Measurements from ENCODE around the gene CRACR2B.

Gene CRACR2B

DNA sequence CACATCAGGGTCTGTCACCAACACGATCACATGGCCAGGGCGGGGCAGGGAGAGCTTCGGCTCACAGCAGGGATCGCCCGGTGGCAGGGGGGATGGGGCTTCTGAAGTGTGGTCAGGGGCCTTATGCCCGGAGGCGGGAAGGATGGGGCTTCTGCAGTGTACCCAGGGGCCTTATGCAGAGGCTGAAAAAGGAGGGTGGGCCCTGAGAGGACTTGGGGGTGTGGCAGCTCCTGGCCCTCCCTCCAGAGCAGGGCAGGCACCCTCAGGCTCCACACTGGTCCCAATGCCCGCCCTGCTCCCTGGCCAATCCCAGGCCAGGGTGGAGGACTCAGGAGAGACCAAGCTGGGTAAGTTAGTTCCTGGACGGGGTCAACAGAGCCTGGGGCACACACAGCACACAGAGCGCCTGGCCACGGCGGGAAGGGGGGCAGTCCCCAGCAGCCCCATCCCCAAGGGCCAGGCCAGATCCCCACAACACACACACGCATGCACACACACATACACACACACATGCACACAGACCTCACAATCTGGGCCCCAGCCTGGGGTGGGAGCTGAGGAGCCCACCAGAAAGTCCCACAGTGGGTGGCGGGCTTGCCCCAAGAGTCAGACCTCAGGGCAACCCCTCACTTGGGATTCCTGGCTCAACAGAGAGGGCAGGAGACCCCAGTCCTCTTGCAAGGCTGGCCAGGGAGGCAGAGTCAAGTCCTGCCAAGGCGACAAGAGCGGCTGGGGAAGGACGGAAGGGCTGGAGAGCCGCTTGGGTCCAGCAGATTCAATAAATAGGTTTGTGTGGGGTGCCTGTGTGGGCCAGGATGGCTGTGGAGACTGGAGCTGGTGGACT lies 36.8 kb upstream of the CRACR2B start:
- H3K4me1 Mint-ChIP-seq, result peaks cover 6% of the 10 kb centered on the region
- no peak for DNase-seq (ENCODE audit: low spot score in 2 of 2)
- H3K36me3 Mint-ChIP-seq (ENCODE audit: insufficient read depth), result peaks cover 14% of the 10 kb centered on the region
- no peaks in the 10 kb centered on the region for H3K9me3 Mint-ChIP-seq
- no peak for ATAC-seq (replicated peaks; ENCODE audit: extremely low read depth, poor library complexity, severe bottlenecking)
- peak overlapping the region; percentile 23 for H3K4me3 Mint-ChIP-seq
- no peak overlapping the region for H3K27ac Mint-ChIP-seq (ENCODE audit: low read depth)
- no peaks in the 10 kb centered on the region for H3K27me3 Mint-ChIP-seq

DNA sequence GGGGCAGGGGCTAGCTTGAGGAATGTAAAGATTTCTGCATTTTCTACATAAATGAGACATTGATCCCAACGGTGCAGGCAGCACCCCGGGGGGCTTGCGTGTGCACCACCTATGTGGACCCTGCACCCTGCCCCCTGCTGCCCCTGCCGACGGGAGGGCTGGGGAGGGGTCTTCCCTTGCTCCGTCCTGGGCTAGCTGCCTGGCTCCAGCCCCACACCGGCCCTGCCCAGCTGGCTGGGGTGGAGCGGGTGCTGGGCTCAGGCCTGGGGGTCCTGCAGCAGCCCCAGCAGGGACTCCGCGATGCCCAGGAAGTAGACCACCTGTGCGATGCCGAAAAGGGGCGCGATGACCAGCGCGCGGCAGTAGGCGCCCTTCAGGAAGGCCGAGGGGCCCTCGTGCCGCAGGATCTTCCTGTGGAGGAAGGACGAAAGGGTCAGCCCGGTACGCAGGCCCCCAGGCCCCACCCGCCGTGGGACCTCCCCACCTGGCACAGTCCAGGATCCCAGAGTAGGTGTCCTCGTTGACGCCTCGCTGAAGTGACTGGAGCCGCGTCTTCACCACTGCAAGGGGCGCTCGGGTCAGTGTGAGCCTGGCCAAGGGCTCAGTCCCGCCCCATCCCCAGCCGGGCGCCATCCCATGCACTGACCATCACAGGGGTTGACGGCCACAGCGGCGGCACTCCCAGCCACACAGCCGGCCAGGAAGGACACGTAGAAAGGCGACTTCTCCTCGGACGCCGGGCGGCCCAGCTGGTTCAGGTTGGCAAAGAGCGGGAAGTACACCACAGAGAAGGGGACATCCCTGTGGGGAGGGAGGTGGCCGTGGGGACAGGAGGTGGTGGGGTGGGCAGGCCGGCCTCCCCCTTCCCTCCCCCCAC lies 35.8 kb upstream of the CRACR2B start:
- DNase-seq (ENCODE audit: low spot score in 2 of 2) (no peak), ATAC-seq (replicated peaks; ENCODE audit: extremely low read depth, poor library complexity, severe bottlenecking) (no peak)
- peaks cover 9% of the 10 kb centered on the region for H3K4me1 Mint-ChIP-seq
- H3K36me3 Mint-ChIP-seq (ENCODE audit: insufficient read depth), result peaks cover 17% of the 10 kb centered on the region
- no peaks in the 10 kb centered on the region for H3K27me3 Mint-ChIP-seq
- no peak overlapping the region for H3K27ac Mint-ChIP-seq (ENCODE audit: low read depth)
- H3K4me3 Mint-ChIP-seq, result no peak overlapping the region
- no peaks in the 10 kb centered on the region for H3K9me3 Mint-ChIP-seq

DNA sequence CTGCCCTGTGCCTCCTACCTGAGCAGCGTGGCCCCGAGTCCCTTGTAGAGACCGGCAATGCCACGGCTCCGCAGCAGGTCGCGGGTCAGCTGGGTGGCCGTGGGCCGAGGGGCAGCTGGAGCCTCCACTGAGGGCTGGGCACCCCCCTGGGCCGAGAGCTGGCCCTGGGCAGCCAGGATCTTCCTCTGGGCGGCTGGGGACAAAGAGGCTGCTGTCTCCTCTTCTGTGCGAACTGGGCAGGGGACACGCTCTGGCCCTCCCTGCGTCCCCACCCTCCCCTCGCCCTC lies 35.2 kb upstream of the CRACR2B start:
- DNase-seq (ENCODE audit: low spot score in 2 of 2) (no peak), ATAC-seq (replicated peaks; ENCODE audit: extremely low read depth, poor library complexity, severe bottlenecking) (no peak)
- H3K9me3 Mint-ChIP-seq, result no peaks in the 10 kb centered on the region
- H3K27ac Mint-ChIP-seq (ENCODE audit: low read depth), result no peak overlapping the region
- H3K4me3 Mint-ChIP-seq, result no peak overlapping the region
- H3K27me3 Mint-ChIP-seq, result no peaks in the 10 kb centered on the region
- H3K4me1 Mint-ChIP-seq, result peaks cover 15% of the 10 kb centered on the region
- peaks cover 19% of the 10 kb centered on the region for H3K36me3 Mint-ChIP-seq (ENCODE audit: insufficient read depth)

DNA sequence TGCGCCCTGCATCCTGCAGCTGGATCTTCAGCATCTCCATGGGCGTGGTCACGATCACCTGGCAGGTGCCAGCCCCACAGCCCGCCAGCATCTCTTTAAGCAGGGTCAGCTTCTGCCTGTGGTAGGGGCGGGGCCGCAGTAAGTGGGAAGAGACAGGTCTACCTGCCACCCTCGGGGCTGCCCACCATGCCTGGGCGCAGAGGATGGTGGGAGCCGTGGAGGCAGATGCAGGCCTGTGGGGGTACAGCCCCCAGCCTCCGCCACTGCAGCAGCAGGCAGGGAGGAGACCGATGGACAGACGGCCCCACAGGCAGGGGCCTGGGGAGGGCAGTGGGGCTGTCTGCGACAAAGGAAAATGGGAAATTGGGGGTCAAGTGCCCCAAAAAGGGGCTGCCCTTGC lies 34.8 kb upstream of the CRACR2B start:
- ATAC-seq (replicated peaks; ENCODE audit: extremely low read depth, poor library complexity, severe bottlenecking), result no peak
- DNase-seq (ENCODE audit: low spot score in 2 of 2), result no peak
- H3K9me3 Mint-ChIP-seq, result no peaks in the 10 kb centered on the region
- peaks cover 15% of the 10 kb centered on the region for H3K4me1 Mint-ChIP-seq
- H3K27ac Mint-ChIP-seq (ENCODE audit: low read depth), result no peak overlapping the region
- peaks cover 19% of the 10 kb centered on the region for H3K36me3 Mint-ChIP-seq (ENCODE audit: insufficient read depth)
- H3K27me3 Mint-ChIP-seq, result no peaks in the 10 kb centered on the region
- no peak overlapping the region for H3K4me3 Mint-ChIP-seq

DNA sequence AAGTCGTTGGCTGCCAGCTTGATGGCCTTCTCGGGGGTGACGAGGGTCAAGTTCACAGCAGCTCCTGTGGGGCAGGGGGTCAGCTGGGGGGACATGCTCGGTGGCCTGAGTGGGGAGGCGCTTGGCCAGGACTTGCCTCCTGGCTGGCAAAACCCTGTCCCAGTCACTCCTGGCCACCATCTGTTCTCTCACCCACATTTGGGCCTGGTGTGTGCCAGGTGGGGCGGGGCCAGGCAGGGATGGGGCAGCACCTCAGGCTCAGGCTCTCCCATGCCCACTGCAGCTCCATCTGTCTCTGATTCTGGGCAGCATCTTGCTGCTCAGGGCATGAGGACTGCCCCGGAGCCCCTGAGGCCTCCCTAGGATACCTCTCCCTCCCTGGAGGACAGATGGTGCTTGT lies 34.2 kb upstream of the CRACR2B start:
- Mint-ChIP-seq H3K9me3 (no peaks in the 10 kb centered on the region), H3K27me3 (no peaks in the 10 kb centered on the region), H3K4me1 (peaks cover 15% of the 10 kb centered on the region), H3K27ac (ENCODE audit: low read depth) (no peak overlapping the region), H3K36me3 (ENCODE audit: insufficient read depth) (peaks cover 19% of the 10 kb centered on the region), H3K4me3 (no peak overlapping the region)
- no peak for DNase-seq (ENCODE audit: low spot score in 2 of 2)
- no peak for ATAC-seq (replicated peaks; ENCODE audit: extremely low read depth, poor library complexity, severe bottlenecking)

DNA sequence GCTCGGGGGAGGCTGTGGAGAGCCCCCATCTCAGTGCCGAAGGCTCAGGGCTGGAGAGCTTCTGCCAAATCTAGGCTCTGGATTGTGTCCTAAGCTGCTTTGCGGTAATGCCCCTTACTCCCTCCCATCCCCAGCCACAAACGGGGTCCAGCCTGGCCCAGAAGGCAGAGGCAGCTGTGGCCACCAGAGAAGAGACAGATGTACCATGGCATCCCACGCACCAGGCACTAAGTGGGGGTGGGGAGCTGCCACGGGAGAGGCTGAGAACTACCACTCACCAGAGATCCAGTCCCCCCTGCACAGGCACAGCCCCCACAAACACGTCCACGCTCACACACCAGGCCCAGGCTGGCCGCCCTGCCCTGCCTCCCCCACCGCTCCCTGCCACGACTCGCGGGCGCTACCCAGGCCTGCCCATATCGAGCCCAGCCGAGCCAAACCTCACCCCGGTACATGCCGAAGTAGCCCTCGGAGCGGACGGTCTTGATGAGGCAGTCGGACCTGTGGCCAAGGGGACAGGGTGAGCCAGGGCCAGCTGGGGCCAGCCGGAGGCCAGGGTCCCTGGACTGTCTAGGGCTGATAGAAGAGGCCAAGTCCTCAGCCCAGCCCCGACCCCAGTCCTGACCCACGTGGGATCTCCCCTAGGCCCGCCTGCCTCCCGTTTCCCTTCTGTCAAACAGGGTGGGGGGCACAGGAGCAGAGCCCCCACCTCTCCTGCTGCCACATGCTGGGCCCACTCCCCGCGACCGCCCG lies 33.5 kb upstream of the CRACR2B start:
- H3K4me1 Mint-ChIP-seq, result peaks cover 15% of the 10 kb centered on the region
- ATAC-seq (replicated peaks; ENCODE audit: extremely low read depth, poor library complexity, severe bottlenecking) (no peak), DNase-seq (ENCODE audit: low spot score in 2 of 2) (no peak)
- H3K4me3 Mint-ChIP-seq, result peak overlapping the region; percentile 91
- H3K27me3 Mint-ChIP-seq, result no peaks in the 10 kb centered on the region
- H3K9me3 Mint-ChIP-seq, result no peaks in the 10 kb centered on the region
- no peak overlapping the region for H3K27ac Mint-ChIP-seq (ENCODE audit: low read depth)
- H3K36me3 Mint-ChIP-seq (ENCODE audit: insufficient read depth), result peaks cover 21% of the 10 kb centered on the region

DNA sequence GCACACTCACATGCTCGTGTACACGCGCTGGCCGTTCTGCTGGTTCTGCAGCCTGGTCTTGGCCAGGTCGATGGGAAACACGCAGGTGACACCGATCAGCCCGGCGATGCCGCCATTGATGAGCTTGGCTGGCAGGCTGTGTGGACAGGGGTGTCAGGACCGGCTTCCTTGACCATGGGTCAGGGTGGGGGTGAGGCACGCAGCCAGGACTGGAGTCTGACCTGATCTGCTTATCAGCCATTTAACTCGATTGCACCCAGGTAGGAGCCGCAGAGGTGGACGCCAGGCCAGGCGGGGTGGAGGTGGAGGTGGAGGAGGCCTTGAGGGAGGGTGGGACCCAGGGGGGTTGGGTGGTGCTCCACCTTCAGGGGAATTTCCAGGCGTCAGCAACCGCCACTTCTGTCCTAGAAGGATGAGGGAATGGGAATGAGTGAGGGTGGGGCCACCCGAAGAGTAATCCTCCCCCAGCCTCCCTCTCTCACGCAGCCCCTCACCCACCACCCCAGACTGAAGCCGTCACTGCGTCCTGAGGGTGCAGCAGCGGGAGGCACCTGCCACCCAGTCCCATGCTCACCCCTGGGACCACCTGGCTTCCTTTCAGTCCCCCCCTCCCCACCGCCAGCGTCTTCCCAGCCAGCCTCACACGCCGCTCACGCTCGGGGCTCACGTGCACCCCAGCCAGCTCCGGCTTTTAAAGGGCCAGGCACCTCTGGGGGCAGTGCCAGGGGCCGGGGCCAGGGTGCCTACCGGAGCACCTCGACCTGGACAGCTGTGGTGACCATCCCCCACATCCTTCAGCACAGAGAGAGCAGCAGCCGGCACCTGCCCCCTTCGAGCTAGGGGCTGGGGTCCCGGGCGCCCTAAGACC lies 32.7 kb upstream of the CRACR2B start:
- ATAC-seq (replicated peaks; ENCODE audit: extremely low read depth, poor library complexity, severe bottlenecking), result no peak

DNA sequence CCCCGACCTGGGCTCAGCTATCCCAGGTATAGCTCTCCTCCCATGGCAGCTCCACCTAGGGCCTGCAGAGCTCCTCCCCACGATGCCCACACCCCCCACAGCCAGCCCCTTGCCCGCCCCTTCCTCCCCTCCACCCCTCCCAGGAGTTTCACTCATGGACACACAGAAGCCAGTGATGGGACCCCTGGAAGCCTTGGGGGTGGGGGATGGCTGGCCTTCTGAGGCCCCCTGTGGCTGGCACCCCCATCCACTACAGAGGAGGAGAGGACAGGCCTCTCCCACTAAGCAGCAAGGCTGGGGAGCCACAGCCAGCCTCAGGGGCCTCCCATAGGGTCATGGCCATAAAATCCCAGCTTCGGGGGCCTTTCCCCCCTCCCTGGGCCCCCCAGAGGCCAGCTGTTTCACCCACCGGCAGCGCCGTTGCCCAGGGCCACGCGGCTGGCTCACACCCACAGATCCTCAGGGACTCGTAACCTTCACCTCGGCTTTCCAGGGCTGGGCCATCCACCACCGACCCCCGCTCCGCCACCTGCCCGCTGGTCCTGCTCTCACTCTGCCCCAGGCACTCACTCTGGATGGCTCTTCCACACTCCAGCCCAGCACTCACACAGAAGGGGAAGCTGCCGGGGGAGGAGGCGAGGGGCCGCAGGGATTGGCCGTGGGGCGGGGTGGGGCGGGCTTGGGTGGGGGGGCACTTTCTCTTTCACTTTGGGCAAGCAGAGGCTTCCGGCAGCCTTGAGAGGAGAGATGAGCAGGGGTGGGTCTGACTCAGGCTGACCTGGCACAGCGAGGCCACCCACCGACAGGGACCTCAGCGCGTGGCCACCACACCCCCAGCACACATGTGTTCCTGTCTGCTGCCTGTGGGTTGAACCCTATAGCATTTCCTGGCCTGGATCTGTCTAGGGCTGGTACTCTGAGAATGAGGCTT lies 31.8 kb upstream of the CRACR2B start:
- no peaks in the 10 kb centered on the region for H3K27me3 Mint-ChIP-seq
- H3K4me3 Mint-ChIP-seq, result peak overlapping the region; percentile 91
- H3K27ac Mint-ChIP-seq (ENCODE audit: low read depth), result peak overlapping the region; percentile 92
- H3K9me3 Mint-ChIP-seq, result no peaks in the 10 kb centered on the region
- ATAC-seq (replicated peaks; ENCODE audit: extremely low read depth, poor library complexity, severe bottlenecking) (peak; percentile 42), DNase-seq (ENCODE audit: low spot score in 2 of 2) (peak in 1 of 2 donors; percentile 52)
- peaks cover 15% of the 10 kb centered on the region for H3K4me1 Mint-ChIP-seq
- H3K36me3 Mint-ChIP-seq (ENCODE audit: insufficient read depth), result peaks cover 21% of the 10 kb centered on the region

More for the DNA sequence above, 32.7 kb upstream of the CRACR2B start:
- H3K27me3 Mint-ChIP-seq, result no peaks in the 10 kb centered on the region
- H3K4me1 Mint-ChIP-seq, result peaks cover 15% of the 10 kb centered on the region
- H3K9me3 Mint-ChIP-seq, result no peaks in the 10 kb centered on the region
- no peak for DNase-seq (ENCODE audit: low spot score in 2 of 2)
- H3K27ac Mint-ChIP-seq (ENCODE audit: low read depth), result peak overlapping the region; percentile 92
- H3K4me3 Mint-ChIP-seq, result peak overlapping the region; percentile 91
- peaks cover 21% of the 10 kb centered on the region for H3K36me3 Mint-ChIP-seq (ENCODE audit: insufficient read depth)

DNA sequence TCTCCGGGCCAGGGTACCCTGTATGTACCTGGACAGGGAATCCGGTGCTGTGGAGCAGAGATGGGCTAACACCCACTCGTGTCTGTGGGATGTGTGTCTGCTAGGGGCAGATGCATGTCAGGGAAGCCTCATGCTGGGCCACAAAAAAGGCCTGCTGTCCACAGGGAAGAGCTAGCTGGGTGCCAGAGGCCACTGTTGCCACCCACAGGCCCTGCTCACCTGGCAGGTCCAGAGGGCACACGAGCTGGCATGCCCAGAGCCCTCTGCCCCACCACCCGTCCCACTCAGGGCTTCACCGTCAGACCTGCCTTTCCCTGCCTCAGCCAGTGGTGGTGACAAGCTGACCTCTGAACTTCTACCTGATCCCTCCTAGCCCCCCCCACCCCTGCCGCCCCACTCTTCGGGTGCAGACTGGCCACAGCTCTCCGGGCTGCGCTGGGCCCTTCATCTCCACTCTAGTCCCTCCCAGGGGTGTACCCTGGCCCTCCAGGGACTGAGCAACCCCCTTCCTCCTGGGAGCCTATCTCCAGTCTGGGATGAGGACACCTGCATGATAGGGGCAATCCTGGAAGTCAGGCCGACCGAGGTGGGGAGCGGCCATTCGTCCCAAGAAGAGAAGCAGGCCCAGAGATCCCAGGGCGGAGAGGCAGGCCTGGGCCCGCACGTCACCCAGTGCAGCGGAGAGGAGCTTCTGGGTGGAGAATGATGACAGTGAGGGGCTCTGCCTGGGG lies 31.0 kb upstream of the CRACR2B start:
- no peak for ATAC-seq (replicated peaks; ENCODE audit: extremely low read depth, poor library complexity, severe bottlenecking)
- Mint-ChIP-seq H3K4me1 (peaks cover 15% of the 10 kb centered on the region), H3K9me3 (no peaks in the 10 kb centered on the region), H3K36me3 (ENCODE audit: insufficient read depth) (peaks cover 19% of the 10 kb centered on the region), H3K27me3 (no peaks in the 10 kb centered on the region), H3K27ac (ENCODE audit: low read depth) (peak overlapping the region; percentile 92), H3K4me3 (peak overlapping the region; percentile 91)
- no peak for DNase-seq (ENCODE audit: low spot score in 2 of 2)

DNA sequence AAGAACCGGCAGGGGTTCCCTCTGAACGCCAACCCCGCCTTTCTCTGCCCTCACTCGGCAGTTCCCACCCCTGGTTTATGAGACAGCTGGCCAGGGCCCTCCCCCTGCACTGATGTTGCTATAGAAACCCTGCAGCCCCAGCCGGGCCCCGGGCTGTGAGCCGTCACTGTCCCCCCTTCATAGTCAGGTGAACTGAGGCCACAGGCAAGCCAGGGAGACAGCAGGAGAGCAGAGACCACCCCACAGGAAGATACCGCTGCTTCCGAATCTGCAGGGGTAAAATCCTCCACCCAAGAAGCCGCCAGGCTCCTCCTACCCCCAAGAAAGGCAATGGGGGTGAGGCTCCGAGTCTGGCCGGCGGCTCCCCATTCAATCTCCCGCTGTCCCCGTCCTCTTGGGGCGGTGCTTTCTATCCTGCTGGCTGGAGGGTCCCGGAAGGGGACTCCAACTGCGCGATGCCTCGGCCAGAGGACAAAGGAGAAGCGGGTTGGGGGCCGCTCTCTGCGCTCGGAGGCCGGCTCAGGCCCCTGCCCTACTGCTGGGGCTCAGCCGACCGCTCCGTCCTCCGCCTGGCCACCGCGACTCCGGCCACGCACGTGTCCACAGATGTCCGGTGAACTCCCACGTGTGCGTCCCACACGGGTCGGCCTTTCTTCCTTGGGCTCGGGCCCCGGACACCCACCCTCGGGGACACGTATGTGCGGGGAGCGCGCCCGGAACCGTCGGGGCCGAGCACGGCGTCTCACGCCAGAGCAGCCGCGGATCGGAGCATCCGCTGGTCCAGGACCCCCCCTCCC lies 30.2 kb upstream of the CRACR2B start:
- Mint-ChIP-seq H3K4me1 (peaks cover 15% of the 10 kb centered on the region), H3K27me3 (no peaks in the 10 kb centered on the region), H3K36me3 (ENCODE audit: insufficient read depth) (peaks cover 17% of the 10 kb centered on the region), H3K9me3 (no peaks in the 10 kb centered on the region), H3K4me3 (peak overlapping the region; percentile 91), H3K27ac (ENCODE audit: low read depth) (peak overlapping the region; percentile 92)
- DNase-seq (ENCODE audit: low spot score in 2 of 2) (peak; percentile 56 to 76), ATAC-seq (replicated peaks; ENCODE audit: extremely low read depth, poor library complexity, severe bottlenecking) (peak; percentile 61)

Data from central memory CD8-positive, alpha-beta T cell (primary cell).